Ishikawa (cell line): ENCODE results near the gene RNF212B.

Source experiments
- CEBPB ChIP-seq: IDR thresholded peaks from 2 replicates; pipeline ENCODE4 v1.6.1; 2012
- CREB1 ChIP-seq: IDR thresholded peaks from 2 replicates; pipeline ENCODE4 v1.6.1; 2012; ENCODE audit warnings: low read depth
- EGR1 ChIP-seq: IDR thresholded peaks from 2 replicates; pipeline ENCODE4 v1.6.1; 2012
- EP300 ChIP-seq: IDR thresholded peaks from 2 replicates; pipeline ENCODE4 v1.6.1; 2012; ENCODE audit warnings: borderline replicate concordance
- FOXM1 ChIP-seq: IDR thresholded peaks from 2 replicates; pipeline ENCODE4 v1.6.1; 2012; ENCODE audit warnings: low read depth, borderline replicate concordance
- NFIC ChIP-seq: IDR thresholded peaks from 2 replicates; pipeline ENCODE4 v1.6.1; 2012
- REST ChIP-seq: IDR thresholded peaks from 2 replicates; pipeline ENCODE4 v1.6.1; 2012; ENCODE audit warnings: low read depth, mild to moderate bottlenecking
- TAF1 ChIP-seq: IDR thresholded peaks from 2 replicates; pipeline ENCODE4 v1.6.1; 2012; ENCODE audit warnings: low read depth, mild to moderate bottlenecking
- TEAD4 ChIP-seq: IDR thresholded peaks from 2 replicates; pipeline ENCODE4 v1.6.1; 2012
- USF1 ChIP-seq: IDR thresholded peaks from 2 replicates; pipeline ENCODE4 v1.6.1; 2012
- ZBTB7A ChIP-seq: IDR thresholded peaks from 2 replicates; pipeline ENCODE4 v1.6.1; 2012; ENCODE audit warnings: low read depth

GRCh38 chr14:23310546-23310945, 72.8 kb downstream of the RNF212B start:
- TF ChIP-seq REST (no peak), TAF1 (no peak), FOXM1 (no peak), TEAD4 (no peak), NFIC (no peak), EGR1 (no peak), CREB1 (no peak), EP300 (no peak), USF1 (no peak), ZBTB7A (no peak), CEBPB (no peak)
